ENCODE data around the gene SLC6A5.

GRCh38 chr11:20559523-20560300 lies 39.7 kb upstream of the SLC6A5 start:
- TF ChIP-seq CTCF (IDR thresholded peaks at IDR 0.05) (no peak), POLR2A (IDR thresholded peaks at IDR 0.05) (no peak), EP300 (IDR thresholded peaks at IDR 0.05) (no peak)

Measured in ovary (tissue), 3 donors.